ENCODE results near the gene GALNT14.

GALNT14 gene

GRCh38 chr2:31083234-31083993 is 54.8 kb downstream of the GALNT14 start:
- DNase-seq = no peak

GRCh38 chr2:31082002-31082401 is 56.2 kb downstream of the GALNT14 start:
- DNase-seq = no peak

GRCh38 chr2:31081492-31081891 is 56.7 kb downstream of the GALNT14 start:
- no peak for DNase-seq

- DNase-seq = no peak
Measured at GRCh38 chr2:31080361-31080760, 57.9 kb downstream of the GALNT14 start.

- no peak for DNase-seq
Measured at GRCh38 chr2:31079665-31080064, 58.6 kb downstream of the GALNT14 start.

- no peak for DNase-seq
Measured at GRCh38 chr2:31078579-31079105, 59.6 kb downstream of the GALNT14 start.

GRCh38 chr2:31078011-31078410 is 60.2 kb downstream of the GALNT14 start:
- no peak for DNase-seq

GRCh38 chr2:31075941-31076590 is 62.2 kb downstream of the GALNT14 start:
- no peak for DNase-seq

GRCh38 chr2:31075431-31075830 is 62.8 kb downstream of the GALNT14 start:
- DNase-seq = no peak

- DNase-seq = no peak
Measured at GRCh38 chr2:31071741-31072140, 66.5 kb downstream of the GALNT14 start.

- DNase-seq = peak; percentile 3
Measured at GRCh38 chr2:31070339-31071125, 67.7 kb downstream of the GALNT14 start.

GRCh38 chr2:31069643-31070325 is 68.5 kb downstream of the GALNT14 start:
- DNase-seq = peak; percentile 13

- peak; percentile 30 for DNase-seq
Measured at GRCh38 chr2:31067259-31067658, 71.0 kb downstream of the GALNT14 start.

- DNase-seq = no peak
Measured at GRCh38 chr2:31066551-31066950, 71.7 kb downstream of the GALNT14 start.

- DNase-seq = peak; percentile 21
Measured at GRCh38 chr2:31066086-31066485, 72.2 kb downstream of the GALNT14 start.

GRCh38 chr2:31065356-31065755 is 72.9 kb downstream of the GALNT14 start:
- peak; percentile 7 for DNase-seq

- no peak for DNase-seq
Measured at GRCh38 chr2:31060397-31060796, 77.8 kb downstream of the GALNT14 start.

- DNase-seq = no peak
Measured at GRCh38 chr2:31058096-31059035, 79.9 kb downstream of the GALNT14 start.

GRCh38 chr2:31057691-31058090 is 80.5 kb downstream of the GALNT14 start:
- DNase-seq = no peak

- no peak for DNase-seq
Measured at GRCh38 chr2:31055938-31056337, 82.3 kb downstream of the GALNT14 start.

GRCh38 chr2:31054842-31055388 is 83.3 kb downstream of the GALNT14 start:
- no peak for DNase-seq
